Tibial artery (tissue), 4 donors: Measurements from ENCODE around the gene SRSF4.

Experiments
- DNase-seq, 2 donors: peaks; one replicate each; pipeline ENCODE4 v3.0.0-alpha.2; 2019
- H3K27ac ChIP-seq, 2 donors: fragments of 200-600 bp; sonication (generic) in 1 of 2; 1 replicate in 1 of 2; 2 replicates in 1 of 2; pipeline ENCODE4 v1.5.1; 2018 to 2019; ENCODE audit warnings: mild to moderate bottlenecking in 1 of 2
- H3K27me3 ChIP-seq, 2 donors: fragments of 200-600 bp; sonication (generic) in 1 of 2; one replicate each; pipeline versions ENCODE4 v1.5.1 to v1.6.0; 2016 to 2019
- H3K36me3 ChIP-seq, 3 donors: fragments of 200-600 bp; sonication (generic) in 2 of 3; one replicate each; pipeline ENCODE4 v1.5.1; 2016 to 2019; ENCODE audit warnings: mild to moderate bottlenecking in 2 of 3
- H3K4me1 ChIP-seq, 4 donors: fragments of 200-600 bp; sonication (generic) in 2 of 4; 1 replicate in 3 of 4; 2 replicates in 1 of 4; pipeline ENCODE4 v1.5.1; 2016 to 2019
- H3K4me3 ChIP-seq, 2 donors: fragments of 200-600 bp; sonication (generic) in 1 of 2; 1 replicate in 1 of 2; 2 replicates in 1 of 2; pipeline ENCODE4 v1.5.1; 2018 to 2019; ENCODE audit warnings: mild to moderate bottlenecking in 2 of 2
- H3K9me3 ChIP-seq, 3 donors: fragments of 200-600 bp; sonication (generic) in 1 of 3; one replicate each; pipeline ENCODE4 v1.5.1; 2016 to 2019
- CTCF ChIP-seq, 2 experiments: fragments of 200-600 bp in 1 of 2; fragments of 450-650 bp in 1 of 2; IDR thresholded peaks; one replicate each; pipeline ENCODE4 v1.5.1; 2017 to 2019; ENCODE audit warnings: antibody characterized with exemption in 2 of 2, mild to moderate bottlenecking in 1 of 2, moderate library complexity in 1 of 2
- intact Hi-C: fragments of 100-400 bp; cut with DNase I; formaldehyde crosslinking; loops from one replicate; pipeline ENCODE4 v1.15.0; 2023; ENCODE audit warnings: low total_unique reads

Gene SRSF4

GRCh38 chr1:29171089-29171488 lies 10.6 kb downstream of the SRSF4 start:
- Histone ChIP-seq H3K36me3 (peaks cover 6 to 24% (median 15%) of the 10 kb centered on the region in 3 donors), H3K4me3 (no peak overlapping the region), H3K9me3 (no peaks in the 10 kb centered on the region), H3K4me1 (peaks cover 0 to 55% (median 33%) of the 10 kb centered on the region in 4 donors), H3K27me3 (no peaks in the 10 kb centered on the region), H3K27ac (no peak overlapping the region)
- intact Hi-C loops, result no loop called here
- no peak for DNase-seq
- TF ChIP-seq CTCF (IDR thresholded peaks at IDR 0.05), result no peak

- H3K4me1 ChIP-seq, result peaks cover 0 to 50% (median 31%) of the 10 kb centered on the region in 4 donors
- H3K36me3 ChIP-seq, result peaks cover 14 to 36% (median 23%) of the 10 kb centered on the region in 3 donors
- no peak for TF ChIP-seq CTCF (IDR thresholded peaks at IDR 0.05)
- no peaks in the 10 kb centered on the region for H3K27me3 ChIP-seq
- no peak overlapping the region for H3K27ac ChIP-seq
- no peak for DNase-seq
- H3K9me3 ChIP-seq, result no peaks in the 10 kb centered on the region
- H3K4me3 ChIP-seq, result no peak overlapping the region
- intact Hi-C loops, result no loop called here
These were observed 11.7 kb downstream of the SRSF4 start for GRCh38 chr1:29169976-29170375.

GRCh38 chr1:29167904-29168303 lies 13.8 kb downstream of the SRSF4 start:
- no peak for DNase-seq
- Histone ChIP-seq H3K4me3 (no peak overlapping the region), H3K36me3 (peaks cover 14 to 47% (median 23%) of the 10 kb centered on the region in 3 donors), H3K27ac (no peak overlapping the region), H3K27me3 (no peaks in the 10 kb centered on the region), H3K4me1 (peaks cover 0 to 56% (median 32%) of the 10 kb centered on the region in 4 donors), H3K9me3 (no peaks in the 10 kb centered on the region)
- intact Hi-C loops, result no loop called here
- no peak for TF ChIP-seq CTCF (IDR thresholded peaks at IDR 0.05)

- no peaks in the 10 kb centered on the region for H3K9me3 ChIP-seq
- intact Hi-C loops, result no loop called here
- DNase-seq, result no peak
- TF ChIP-seq CTCF (IDR thresholded peaks at IDR 0.05), result no peak
- H3K27ac ChIP-seq, result no peak overlapping the region
- no peaks in the 10 kb centered on the region for H3K27me3 ChIP-seq
- H3K36me3 ChIP-seq, result peaks cover 14 to 47% (median 23%) of the 10 kb centered on the region in 3 donors
- H3K4me1 ChIP-seq, result peaks cover 0 to 58% (median 41%) of the 10 kb centered on the region in 4 donors
- no peak overlapping the region for H3K4me3 ChIP-seq
These were observed 15.3 kb downstream of the SRSF4 start for GRCh38 chr1:29166291-29166878.

GRCh38 chr1:29164588-29164987 lies 17.1 kb downstream of the SRSF4 start:
- no peak for DNase-seq
- no peak for TF ChIP-seq CTCF (IDR thresholded peaks at IDR 0.05)
- intact Hi-C loops, result no loop called here
- Histone ChIP-seq H3K4me3 (no peak overlapping the region), H3K27ac (no peak overlapping the region), H3K4me1 (peaks cover 0 to 50% (median 27%) of the 10 kb centered on the region in 4 donors), H3K36me3 (peaks cover 24 to 56% (median 34%) of the 10 kb centered on the region in 3 donors), H3K9me3 (no peaks in the 10 kb centered on the region), H3K27me3 (no peaks in the 10 kb centered on the region)
